ENCODE measurements around the gene SNAP47.

DNA sequence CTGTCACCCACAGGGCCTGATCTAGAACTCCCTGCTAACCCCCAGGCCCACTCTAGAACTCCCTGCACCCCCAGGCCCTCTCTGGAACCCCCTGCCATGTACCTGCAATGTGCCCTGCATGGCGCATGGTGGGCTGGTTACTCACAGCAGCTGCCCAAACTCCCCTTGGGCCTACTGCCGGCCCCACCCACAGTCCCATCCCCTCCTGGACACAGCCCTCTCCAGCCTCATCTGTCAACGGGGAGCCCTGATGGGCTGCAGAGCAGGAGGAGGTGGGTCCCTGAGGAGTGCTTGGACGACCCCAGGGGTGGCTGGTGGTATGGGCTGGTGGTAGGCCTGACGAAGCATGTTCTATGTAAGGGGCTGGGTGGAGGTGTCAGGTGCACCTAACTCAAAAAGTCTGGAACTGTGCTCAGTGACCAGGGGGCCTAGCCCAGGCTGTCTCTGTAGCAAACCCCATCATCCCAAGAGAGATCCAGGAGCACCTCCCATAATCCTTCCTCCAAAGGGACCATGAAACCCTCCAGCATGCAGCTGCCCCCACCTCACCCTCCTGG, 61.2 kb downstream of the SNAP47 start:
- TF ChIP-seq SP1 (IDR thresholded peaks at IDR 0.05) (no peak), BHLHE40 (IDR thresholded peaks at IDR 0.05; ENCODE audit: borderline replicate concordance) (no peak), FOXM1 (IDR thresholded peaks at IDR 0.05; ENCODE audit: borderline replicate concordance) (no peak), SUZ12 (IDR thresholded peaks at IDR 0.05) (no peak), ELF4 (IDR thresholded peaks at IDR 0.05) (no peak)

Measured in HEK293T (cell line).